AG04450 (cell line): ENCODE measurements around the gene TMSB10. TPM values are rescaled to one million over a fixed set of nuclear protein-coding genes. Genes with fewer than 3 reads are reported as not detected.

ENCODE experiments used
- CTCF ChIA-PET: fragments of 300-600, 350-600 bp; formaldehyde crosslinking; extraction: SDS; loops from one replicate; lab custom pipeline; 2022; ENCODE audit warnings: antibody characterized with exemption, inconsistent platforms; lab: Charles Lee
- POLR2A ChIA-PET: fragments of 350-600 bp; formaldehyde crosslinking; extraction: SDS; loops from one replicate; lab custom pipeline; 2021; ENCODE audit warnings: antibody characterized with exemption, inconsistent platforms; lab: Yijun Ruan, JAX
- DNase-seq: peaks from one replicate; pipeline ENCODE4 v3.0.0-alpha.2; 2011; ENCODE audit warnings: low read depth, low spot score
- H3K27ac ChIP-seq: one replicate; pipeline ENCODE4 v1.5.1; 2012; ENCODE audit warnings: low read depth, low read length, control low read depth
- H3K27me3 ChIP-seq: one replicate; pipeline ENCODE4 v1.6.0; 2012; ENCODE audit warnings: low read length; ENCODE audit not compliant: control insufficient read depth, insufficient read depth
- H3K4me3 ChIP-seq: 2 replicates; pipeline ENCODE4 v1.5.1; 2011; ENCODE audit warnings: mild to moderate bottlenecking, low read depth, low read length, control low read depth
- H3K9me3 ChIP-seq: 2 replicates; pipeline ENCODE4 v1.5.1; 2012; ENCODE audit warnings: low read length; ENCODE audit not compliant: control insufficient read depth, insufficient read depth
- CTCF ChIP-seq: IDR thresholded peaks from 2 replicates; pipeline ENCODE4 v1.5.1; 2011; ENCODE audit warnings: low read depth, low read length, control low read depth, inconsistent platforms
- polyA plus RNA-seq: library from polyadenylated mRNA; depleted of rRNA; stranded (reverse); fragments of >200 nt; gene quantifications from 2 replicates; pipeline ENCODE4 v1.2.3, GENCODE V29; 2011

The TMSB10 gene
- polyA plus RNA-seq, 1 experiment, result 5,651 TPM

- Histone ChIP-seq H3K27me3 (no peaks in the 10 kb centered on the region), H3K27ac (peak overlapping the region; percentile 77), H3K4me3 (no peak overlapping the region), H3K9me3 (no peaks in the 10 kb centered on the region)
- DNase-seq, result no peak
- no peak for TF ChIP-seq CTCF
- ChIA-PET POLR2A (interaction anchor here (0.6 kb wide), 1 partner anchor 12 kb away, joined by 3 read pairs; no protein-coding TSS in a partner anchor), CTCF (interaction anchor here (1.8 kb wide), 1 partner anchor 31 kb away, joined by 9 read pairs; no protein-coding TSS in a partner anchor)
Observed at GRCh38 chr2:84894758-84895520, 10.5 kb upstream of the TMSB10 start.

GRCh38 chr2:84896567-84896966, 8.9 kb upstream of the TMSB10 start:
- no peak for DNase-seq
- POLR2A ChIA-PET, result no interaction called here
- CTCF ChIA-PET, result no interaction called here

GRCh38 chr2:84897773-84898172, 7.7 kb upstream of the TMSB10 start:
- ChIA-PET POLR2A (interaction anchor here (0.7 to 1.3 kb wide), 4 partner anchors 9 to 404 kb away, joined by 3 to 13 read pairs (median 4); no protein-coding TSS in a partner anchor), CTCF (interaction anchor here (0.7 to 2.0 kb wide), 3 partner anchors 15 to 94 kb away, joined by 3 to 6 read pairs (median 4); no protein-coding TSS in a partner anchor)
- Histone ChIP-seq H3K4me3 (no peak overlapping the region), H3K27me3 (no peaks in the 10 kb centered on the region), H3K9me3 (no peaks in the 10 kb centered on the region), H3K27ac (no peak overlapping the region)
- no peak for TF ChIP-seq CTCF
- no peak for DNase-seq

More at GRCh38 chr2:84896567-84896966, 8.9 kb upstream of the TMSB10 start:
- no peaks in the 10 kb centered on the region for H3K27me3 ChIP-seq
- no peak overlapping the region for H3K4me3 ChIP-seq
- TF ChIP-seq CTCF, result no peak
- no peak overlapping the region for H3K27ac ChIP-seq
- no peaks in the 10 kb centered on the region for H3K9me3 ChIP-seq

GRCh38 chr2:84899304-84900204, 5.9 kb upstream of the TMSB10 start:
- ChIA-PET CTCF (interaction anchor here (0.9 kb wide), 1 partner anchor 26 kb away, joined by 3 read pairs; no protein-coding TSS in a partner anchor), POLR2A (no interaction called here)
- TF ChIP-seq CTCF, result no peak
- Histone ChIP-seq H3K4me3 (no peak overlapping the region), H3K27ac (no peak overlapping the region), H3K27me3 (no peaks in the 10 kb centered on the region), H3K9me3 (no peaks in the 10 kb centered on the region)
- DNase-seq, result no peak
